ENCODE data around the gene SLC2A13. TPM values are rescaled to one million over a fixed set of nuclear protein-coding genes. Genes with fewer than 3 reads are reported as not detected.

The SLC2A13 gene
- total RNA-seq, 1 experiment from 2014 or later, result 7.0 TPM

DNA sequence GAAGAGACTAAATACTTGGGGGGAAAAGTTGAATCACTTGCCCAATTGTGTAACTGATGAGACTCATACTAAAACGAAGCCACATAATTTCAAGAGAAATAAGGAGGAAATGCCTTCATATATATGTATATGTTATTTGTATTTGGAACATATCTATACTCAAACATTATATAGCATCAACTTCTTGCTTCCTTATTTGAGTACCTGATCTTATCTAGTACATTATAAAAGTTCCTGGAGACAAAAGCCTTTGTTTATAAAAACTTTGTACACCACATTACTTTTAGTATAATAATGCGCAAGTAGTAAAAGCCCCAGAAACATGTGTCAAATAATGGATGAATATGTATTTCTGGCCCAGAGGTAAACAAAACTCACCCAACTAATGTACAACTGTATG lies 92.0 kb downstream of the SLC2A13 start:
- Mint-ChIP-seq H3K9me3 (no peaks in the 10 kb centered on the region), H3K27ac (no peak overlapping the region), H3K36me3 (ENCODE audit: insufficient read depth in 1 of 3, low read depth in 3 of 3) (no peaks in the 10 kb centered on the region; a peak in 2 of 7 replicates), H3K27me3 (ENCODE audit: low read depth) (no peaks in the 10 kb centered on the region), H3K4me1 (peaks cover 14 to 31% of the 10 kb centered on the region in 2 experiments), H3K4me3 (no peak overlapping the region)
- Histone ChIP-seq H3K56ac (ENCODE audit: insufficient read length, low read depth, low read length) (no peak overlapping the region), H3K79me2 (ENCODE audit: insufficient read depth, low read length) (no peaks in the 10 kb centered on the region), H2AFZ (ENCODE audit: low read length) (no peak overlapping the region), H3K4me1 (ENCODE audit: insufficient read depth, low read length) (peaks cover under 1% of the 10 kb centered on the region; the same call in 1 of the 2 replicates), H2BK5ac (ENCODE audit: insufficient read length, low read length) (no peak overlapping the region), H4K8ac (replicated peaks; ENCODE audit: insufficient read length, low read depth, low read length) (no peak overlapping the region), H2BK12ac (ENCODE audit: insufficient read length, low read depth, low read length) (no peak overlapping the region), H2BK15ac (ENCODE audit: low read depth, low read length) (no peak overlapping the region), H3K9me3 (ENCODE audit: control insufficient read depth, low read depth, low read length) (no peaks in the 10 kb centered on the region), H3K27ac (ENCODE audit: insufficient read length, low read depth, low read length) (no peak overlapping the region), H3K23me2 (ENCODE audit: insufficient read length, low read depth, low read length, poor library complexity, severe bottlenecking) (no peaks in the 10 kb centered on the region), H3K27me3 (ENCODE audit: insufficient read depth, low read length) (no peaks in the 10 kb centered on the region), H2AK5ac (ENCODE audit: insufficient read length, low read length) (no peak overlapping the region), H3K4ac (ENCODE audit: low read depth, low read length) (no peak overlapping the region), H3K18ac (ENCODE audit: insufficient read length, low read depth, low read length) (no peak overlapping the region), H4K5ac (ENCODE audit: insufficient read length, low read depth, low read length) (no peak overlapping the region), H3K9ac (ENCODE audit: extremely low read depth, insufficient read length, low read length) (no peak overlapping the region), H4K20me1 (ENCODE audit: control insufficient read depth, insufficient read depth, insufficient read length) (no peaks in the 10 kb centered on the region), H3T11ph (ENCODE audit: low read length) (no peak overlapping the region), H3K4me2 (ENCODE audit: insufficient read depth, insufficient read length, low read length) (no peak overlapping the region), H2BK120ac (ENCODE audit: low read depth, low read length, poor library complexity, severe bottlenecking) (no peak overlapping the region), H2BK20ac (ENCODE audit: low read depth, low read length, poor library complexity, severe bottlenecking) (no peak overlapping the region), H4K91ac (ENCODE audit: insufficient read length, low read depth, low read length) (no peak overlapping the region), H3K23ac (ENCODE audit: insufficient read length, low read depth, low read length) (no peak overlapping the region), H3K14ac (ENCODE audit: insufficient read depth, low read length) (no peak overlapping the region), H3K79me1 (ENCODE audit: insufficient read depth, low read depth, low read length, poor library complexity, severe bottlenecking) (peaks cover 1% of the 10 kb centered on the region)
- TF ChIP-seq, protein P1, sequence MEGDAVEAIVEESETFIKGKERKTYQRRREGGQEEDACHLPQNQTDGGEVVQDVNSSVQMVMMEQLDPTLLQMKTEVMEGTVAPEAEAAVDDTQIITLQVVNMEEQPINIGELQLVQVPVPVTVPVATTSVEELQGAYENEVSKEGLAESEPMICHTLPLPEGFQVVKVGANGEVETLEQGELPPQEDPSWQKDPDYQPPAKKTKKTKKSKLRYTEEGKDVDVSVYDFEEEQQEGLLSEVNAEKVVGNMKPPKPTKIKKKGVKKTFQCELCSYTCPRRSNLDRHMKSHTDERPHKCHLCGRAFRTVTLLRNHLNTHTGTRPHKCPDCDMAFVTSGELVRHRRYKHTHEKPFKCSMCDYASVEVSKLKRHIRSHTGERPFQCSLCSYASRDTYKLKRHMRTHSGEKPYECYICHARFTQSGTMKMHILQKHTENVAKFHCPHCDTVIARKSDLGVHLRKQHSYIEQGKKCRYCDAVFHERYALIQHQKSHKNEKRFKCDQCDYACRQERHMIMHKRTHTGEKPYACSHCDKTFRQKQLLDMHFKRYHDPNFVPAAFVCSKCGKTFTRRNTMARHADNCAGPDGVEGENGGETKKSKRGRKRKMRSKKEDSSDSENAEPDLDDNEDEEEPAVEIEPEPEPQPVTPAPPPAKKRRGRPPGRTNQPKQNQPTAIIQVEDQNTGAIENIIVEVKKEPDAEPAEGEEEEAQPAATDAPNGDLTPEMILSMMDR (conservative IDR thresholded peaks at IDR 0.05), result no peak
- WGBS (ENCODE audit: extremely low coverage, insufficient read length, low lambda C conversion rate), result no CpG with 5 or more reads among the region's 2 CpGs
- DNase-seq, result no peak
